AG10803 (cell line): Measurements from ENCODE around the gene C11orf98.

Experiments used
- DNase-seq: peaks from one replicate; pipeline ENCODE4 v3.0.0; 2010; ENCODE audit warnings: low read depth
- H3K4me3 ChIP-seq: 2 replicates; pipeline ENCODE4 v1.5.1; 2011; ENCODE audit warnings: mild to moderate bottlenecking, low read length, control low read depth
- CTCF ChIP-seq: conservative IDR thresholded peaks from 2 replicates; pipeline ENCODE4 v1.5.1; 2011; ENCODE audit warnings: mild to moderate bottlenecking, low read length, control low read depth, inconsistent platforms

C11orf98 gene

DNA sequence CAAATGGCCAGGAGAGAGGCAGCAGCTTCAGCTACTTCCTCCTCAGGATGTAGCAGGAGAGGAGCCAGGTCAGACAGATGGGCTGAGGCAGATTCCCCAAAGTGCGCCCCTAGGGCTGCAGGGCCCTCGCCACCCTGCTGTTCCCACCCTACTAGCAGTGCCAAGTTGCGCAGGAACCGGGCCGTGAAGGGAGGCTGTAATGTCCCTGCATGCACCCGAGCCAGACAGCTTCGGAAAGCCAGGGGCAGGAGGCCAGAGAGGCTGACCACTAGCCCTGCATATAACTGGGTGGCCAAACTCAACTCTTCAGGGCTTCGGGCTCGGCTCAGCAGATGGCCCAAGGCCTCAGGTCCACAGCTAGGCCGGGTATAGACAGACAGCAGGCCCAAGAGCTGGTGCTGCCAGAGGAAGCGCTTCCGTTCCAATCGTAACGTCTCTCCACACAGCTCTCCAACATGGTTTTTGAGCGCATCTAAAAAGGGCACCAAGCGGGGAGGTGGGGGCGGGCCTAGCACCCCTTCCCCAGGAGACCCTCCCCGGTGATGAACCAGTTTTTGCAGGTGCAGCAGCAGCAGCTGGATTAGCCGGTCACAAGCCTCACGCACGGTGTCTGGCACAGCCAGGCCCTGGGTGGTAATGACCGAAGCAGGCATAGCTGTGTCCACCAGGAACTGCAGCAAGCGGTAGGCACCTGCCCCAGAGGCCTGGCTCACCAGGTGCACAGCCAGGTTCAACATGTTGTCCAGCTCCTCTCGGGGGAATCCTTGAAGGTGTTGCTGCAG is 16.6 kb downstream of the C11orf98 start:
- no peak for DNase-seq
- no peak for TF ChIP-seq CTCF
- H3K4me3 ChIP-seq: no peak overlapping the region

- DNase-seq: no peak
- TF ChIP-seq CTCF: no peak
- no peak overlapping the region for H3K4me3 ChIP-seq
These were observed 17.4 kb downstream of the C11orf98 start for GRCh38 chr11:62647609-62648005.

DNA sequence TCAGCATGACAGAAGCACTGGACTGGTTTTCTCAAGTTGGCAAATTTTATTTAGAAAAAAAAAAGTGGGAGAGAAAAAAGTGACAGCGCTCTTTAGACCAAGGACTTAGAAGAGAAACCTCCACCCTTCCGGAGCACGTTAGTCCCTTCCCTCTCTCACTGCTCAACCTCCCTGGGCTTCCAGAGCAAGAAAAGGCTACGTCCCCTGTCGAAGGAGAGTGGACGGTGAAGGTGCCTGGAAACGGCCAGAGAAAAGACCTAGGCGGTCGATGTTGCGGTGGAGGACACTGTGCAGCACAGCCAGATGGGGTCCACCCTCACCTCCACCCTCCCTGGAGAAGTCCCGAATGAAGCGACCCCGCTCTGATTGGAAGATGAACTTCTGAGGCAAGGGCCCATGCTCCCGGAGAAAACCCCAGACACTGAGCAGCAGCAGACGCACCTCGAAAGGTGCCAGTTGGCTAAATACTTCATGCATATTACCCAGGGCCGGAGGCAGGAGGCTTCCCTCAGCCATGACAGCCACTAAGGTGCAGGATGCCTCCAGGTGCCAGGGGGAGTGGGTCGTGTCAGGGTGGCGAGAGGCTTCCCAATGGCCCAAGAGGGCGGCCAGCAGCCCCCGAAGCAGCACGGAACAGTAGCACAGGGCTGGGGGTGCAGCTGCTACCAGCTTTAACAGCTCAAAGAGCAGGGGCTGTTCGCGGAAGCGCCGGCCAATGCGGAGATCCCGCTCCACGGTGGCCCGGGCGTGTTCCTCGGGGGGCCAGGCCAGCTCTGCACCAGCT is 18.0 kb downstream of the C11orf98 start:
- H3K4me3 ChIP-seq: peak overlapping the region; percentile 24; the same call in 1 of the 2 replicates
- TF ChIP-seq CTCF: no peak
- no peak for DNase-seq

GRCh38 chr11:62645946-62646824 is 18.8 kb downstream of the C11orf98 start, which contains the start of gene GANAB:
TSS of gene GANAB (minus strand) at chr11:62646613. CDS start at chr11:62646599, 14 bp downstream.
- DNase-seq: peak; percentile 97
- TF ChIP-seq CTCF: no peak
- peak within 1 kb of the TSS; percentile 75 for H3K4me3 ChIP-seq

DNA sequence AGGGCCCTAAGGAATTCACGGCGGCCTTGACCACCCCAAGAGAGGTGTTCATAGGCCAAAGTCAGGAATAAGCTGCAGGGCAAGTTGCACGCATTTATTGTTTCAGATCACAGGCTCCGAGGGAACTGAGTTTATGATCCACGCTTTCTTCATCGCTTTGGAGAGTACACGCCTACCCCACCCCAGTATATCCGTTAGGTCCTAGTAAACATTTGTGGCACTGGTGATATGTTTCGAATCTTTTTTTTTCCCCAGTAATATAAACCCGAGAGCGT is 19.4 kb downstream of the C11orf98 start:
- DNase-seq: no peak
- TF ChIP-seq CTCF: no peak
- peak overlapping the region; percentile 75 for H3K4me3 ChIP-seq

DNA sequence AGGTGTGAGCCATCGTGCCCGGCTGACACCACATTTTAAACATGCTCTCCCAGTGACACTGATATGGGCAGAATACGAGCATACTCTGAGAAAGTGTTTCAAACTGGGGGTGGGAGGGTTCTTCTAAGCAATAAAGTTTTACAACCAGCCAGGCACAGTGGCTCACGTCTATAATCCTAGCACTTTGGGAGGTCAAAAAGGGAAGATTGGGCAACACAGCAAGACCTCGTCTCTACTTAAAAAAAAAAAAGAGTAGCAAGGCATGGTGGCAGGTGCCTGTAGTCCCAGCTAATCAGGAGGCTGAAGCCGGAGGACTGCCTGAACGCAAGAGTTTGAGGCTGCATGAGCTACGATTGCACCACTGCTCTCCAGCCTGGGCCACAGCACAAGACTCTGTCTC is 20.8 kb downstream of the C11orf98 start:
- no peak overlapping the region for H3K4me3 ChIP-seq
- TF ChIP-seq CTCF: no peak
- DNase-seq: no peak
